PC-3 (cell line): ENCODE results near the gene RIMOC1. TPM values are rescaled to one million over a fixed set of nuclear protein-coding genes. Genes with fewer than 3 reads are reported as not detected.

Experiments
- ATAC-seq: fragments of 200-7000 bp; cut with Tn5 transposase; 2 replicates; pipeline ENCODE4 v1.9.1; 2020; ENCODE audit warnings: mild to moderate bottlenecking, moderate library complexity
- BruUV-seq: library from RNA; stranded (reverse); fragments of 400-500 nt; replicated peaks from 2 replicates; lab custom pipeline; 2021; lab: Mats Ljungman, UMichigan
- CTCF ChIA-PET: fragments of 300-600 bp; sonication (Branson Sonifier 250); formaldehyde crosslinking; loops from one replicate; lab custom pipeline; 2022; ENCODE audit warnings: antibody characterized with exemption; lab: Charles Lee
- POLR2A ChIA-PET: fragments of 300-600 bp; sonication (Branson Sonifier 250); formaldehyde crosslinking; loops from one replicate; lab custom pipeline; 2022; ENCODE audit warnings: antibody characterized with exemption; ENCODE audit not compliant: unreplicated experiment; lab: Charles Lee
- DNase-seq: peaks from one replicate; pipeline ENCODE4 v3.0.0-alpha.2; 2015
- H2AFZ ChIP-seq: fragments of 300-600 bp; sonication (generic); 2 replicates; pipeline ENCODE4 v1.6.0; 2016; ENCODE audit warnings: antibody characterized with exemption, low read length
- H3F3A ChIP-seq: fragments of 300-600 bp; sonication (generic); one replicate; pipeline ENCODE4 v1.6.0; 2017; ENCODE audit warnings: antibody characterized with exemption, low read length, control low read depth, mild to moderate bottlenecking; ENCODE audit not compliant: unreplicated experiment
- H3K27ac ChIP-seq: fragments of 300-600 bp; sonication (generic); 2 replicates; pipeline ENCODE4 v1.5.1; 2016; ENCODE audit warnings: mild to moderate bottlenecking, low read length
- H3K27me3 ChIP-seq: fragments of 300-600 bp; sonication (generic); 2 replicates; pipeline ENCODE4 v1.6.1; 2016; ENCODE audit warnings: low read length, mixed read lengths
- H3K36me3 ChIP-seq: fragments of 300-600 bp; sonication (generic); 2 replicates; pipeline ENCODE4 v1.6.1; 2016; ENCODE audit warnings: low read depth, mixed run types, low read length, mixed read lengths
- H3K4me1 ChIP-seq: fragments of 300-600 bp; sonication (generic); 2 replicates; pipeline ENCODE4 v1.5.1; 2016; ENCODE audit warnings: low read length; ENCODE audit not compliant: insufficient read depth
- H3K4me2 ChIP-seq: fragments of 300-600 bp; sonication (generic); 2 replicates; pipeline ENCODE4 v1.6.0; 2016; ENCODE audit warnings: low read length
- H3K4me3 ChIP-seq: fragments of 300-600 bp; sonication (generic); 2 replicates; pipeline ENCODE4 v1.5.1; 2016; ENCODE audit warnings: mild to moderate bottlenecking, low read length, mixed read lengths
- H3K79me2 ChIP-seq: fragments of 300-600 bp; sonication (generic); 2 replicates; pipeline ENCODE4 v1.6.1; 2017; ENCODE audit warnings: low read length, mixed read lengths
- H3K9ac ChIP-seq: fragments of 300-600 bp; sonication (generic); 2 replicates; pipeline ENCODE4 v1.6.0; 2016; ENCODE audit warnings: mild to moderate bottlenecking, low read length
- H3K9me2 ChIP-seq: fragments of 300-600 bp; sonication (generic); replicated peaks from 2 replicates; pipeline ENCODE4 v1.6.1; 2016; ENCODE audit warnings: mixed run types, low read length, mixed read lengths
- H3K9me3 ChIP-seq: fragments of 300-600 bp; sonication (generic); 2 replicates; pipeline ENCODE4 v1.6.1; 2016; ENCODE audit warnings: low read length, mixed read lengths
- H4K20me1 ChIP-seq: fragments of 300-600 bp; sonication (generic); 2 replicates; pipeline ENCODE4 v1.6.1; 2016; ENCODE audit warnings: low read length, mixed read lengths
- CTCF ChIP-seq: fragments of 300-600 bp; sonication (generic); conservative IDR thresholded peaks from 2 replicates; pipeline ENCODE4 v1.5.1; 2017; ENCODE audit warnings: antibody characterized with exemption, low read depth, mild to moderate bottlenecking, low read length
- EZH2 ChIP-seq: fragments of 300-600 bp; sonication (generic); IDR thresholded peaks from one replicate; pipeline ENCODE4 v1.6.1; 2017; ENCODE audit warnings: antibody characterized with exemption, mild to moderate bottlenecking, low read length; ENCODE audit not compliant: unreplicated experiment
- EZH2phosphoT487 ChIP-seq: fragments of 300-600 bp; sonication (generic); IDR thresholded peaks from 2 replicates; pipeline ENCODE4 v1.6.1; 2018; ENCODE audit warnings: mild to moderate bottlenecking, antibody characterized with exemption, low read length, borderline replicate concordance
- intact Hi-C: fragments of 100-400 bp; cut with micrococcal nuclease; formaldehyde crosslinking; loops from 2 replicates; pipeline ENCODE4 v1.9.0; 2023
- total RNA-seq: library from RNA; depleted of rRNA; stranded (reverse); fragments of >200 nt; gene quantifications from 2 replicates; pipeline ENCODE4 v1.2.3, GENCODE V29; 2014

RIMOC1 gene
- total RNA-seq, 1 experiment from 2014 or later = 11.3 TPM

DNA sequence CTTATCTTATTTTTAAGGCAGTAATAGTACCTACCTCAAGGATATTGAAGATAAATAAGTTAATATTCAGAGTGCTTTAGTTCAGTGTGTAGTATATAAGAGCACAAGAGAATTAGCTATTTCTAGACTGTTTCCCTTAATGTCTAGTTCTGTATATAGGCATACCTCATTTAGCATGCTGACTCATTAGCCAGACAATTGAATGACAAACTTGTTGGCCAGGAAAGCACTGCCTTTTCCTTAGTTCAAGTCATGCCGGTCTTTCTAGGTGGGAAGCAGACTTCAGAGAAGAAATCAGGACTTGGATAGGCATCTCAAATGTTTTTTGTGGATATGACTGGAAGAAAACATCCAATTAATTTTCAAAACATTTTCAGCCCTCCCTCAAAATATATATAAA is 17.7 kb downstream of the RIMOC1 start:
- H3K36me3 ChIP-seq = peaks cover 16% of the 10 kb centered on the region; the same call in 1 of the 2 replicates
- BruUV-seq = no TSS peak
- no peak overlapping the region for H3K27ac ChIP-seq
- ChIA-PET POLR2A (no interaction called here), CTCF (interaction anchor here (1.2 kb wide), 1 partner anchor 65 kb away, joined by 3 read pairs; no protein-coding TSS in a partner anchor)
- DNase-seq = peak; percentile 90
- no peak overlapping the region for H3K4me3 ChIP-seq
- H3K27me3 ChIP-seq = no peaks in the 10 kb centered on the region
- no peaks in the 10 kb centered on the region for H4K20me1 ChIP-seq
- no peaks in the 10 kb centered on the region for H3F3A ChIP-seq
- TF ChIP-seq CTCF = no peak
- TF ChIP-seq EZH2phosphoT487 = no peak
- no peak for TF ChIP-seq EZH2
- no peaks in the 10 kb centered on the region for H3K79me2 ChIP-seq
- intact Hi-C loops = loop anchor here (10.0 kb wide), 1 partner anchor 133 kb away; no protein-coding TSS in a partner anchor
- peak overlapping the region; percentile 12; the same call in 1 of the 2 replicates for H3K4me2 ChIP-seq
- no peaks in the 10 kb centered on the region for H3K9me3 ChIP-seq
- no peak overlapping the region for H3K9ac ChIP-seq
- peaks cover 30% of the 10 kb centered on the region for H3K4me1 ChIP-seq
- peak; percentile 14; the same call in 1 of the 2 replicates for ATAC-seq
- no peaks in the 10 kb centered on the region for H3K9me2 ChIP-seq
- no peak overlapping the region for H2AFZ ChIP-seq

- intact Hi-C loops = loop anchor here (10.0 kb wide), 1 partner anchor 130 kb away; no protein-coding TSS in a partner anchor
- Histone ChIP-seq H3K4me3 (peak overlapping the region; percentile 84), H3K9ac (peak overlapping the region; percentile 95), H3K9me2 (no peaks in the 10 kb centered on the region), H3K27ac (peak overlapping the region; percentile 74), H3K27me3 (no peaks in the 10 kb centered on the region), H3K4me2 (peak overlapping the region; percentile 92), H3K79me2 (no peaks in the 10 kb centered on the region), H3K36me3 (peaks cover 9% of the 10 kb centered on the region; the same call in 1 of the 2 replicates), H3K4me1 (peaks cover 30% of the 10 kb centered on the region), H4K20me1 (no peaks in the 10 kb centered on the region), H2AFZ (peak overlapping the region; percentile 92), H3K9me3 (no peaks in the 10 kb centered on the region), H3F3A (no peaks in the 10 kb centered on the region)
- ATAC-seq = no peak
- CTCF ChIA-PET = interaction anchor here (1.0 kb wide), 1 partner anchor 68 kb away, joined by 3 read pairs; no protein-coding TSS in a partner anchor
- POLR2A ChIA-PET = interaction anchor here (0.6 kb wide), 1 partner anchor 676 kb away, joined by 6 read pairs; no protein-coding TSS in a partner anchor
- no peak for DNase-seq
- no TSS peak for BruUV-seq
- TF ChIP-seq EZH2 (no peak), EZH2phosphoT487 (no peak), CTCF (no peak)
These were observed 20.4 kb downstream of the RIMOC1 start for GRCh38 chr5:41924526-41924871.
